MM.1S (cell line): Measurements from ENCODE around the gene PITPNM2.

ENCODE experiments used
- DNase-seq: peaks from one replicate; pipeline ENCODE4 v3.0.0-alpha.2; 2015
- H2AFZ ChIP-seq: fragments of 300-600 bp; sonication (generic); 2 replicates; pipeline ENCODE4 v1.6.0; 2016; ENCODE audit warnings: antibody characterized with exemption, low read length
- H3F3A ChIP-seq: fragments of 300-600 bp; sonication (generic); 2 replicates; pipeline ENCODE4 v1.6.1; 2016; ENCODE audit warnings: mild to moderate bottlenecking, antibody characterized with exemption, low read length, moderate library complexity, mixed read lengths; ENCODE audit not compliant: insufficient read depth
- H3K27ac ChIP-seq: fragments of 300-600 bp; sonication (generic); 2 replicates; pipeline ENCODE4 v1.5.1; 2016; ENCODE audit warnings: mild to moderate bottlenecking, low read length
- H3K27me3 ChIP-seq: fragments of 300-600 bp; sonication (generic); replicated peaks from 2 replicates; pipeline ENCODE4 v1.6.0; 2016; ENCODE audit warnings: low read length; ENCODE audit not compliant: insufficient read depth
- H3K36me3 ChIP-seq: fragments of 300-600 bp; sonication (generic); replicated peaks from 2 replicates; pipeline ENCODE4 v1.6.1; 2016; ENCODE audit warnings: mild to moderate bottlenecking, low read length, mixed read lengths; ENCODE audit not compliant: insufficient read depth
- H3K4me1 ChIP-seq: fragments of 300-600 bp; sonication (generic); 2 replicates; pipeline ENCODE4 v1.6.1; 2016; ENCODE audit warnings: low read length, mixed read lengths
- H3K4me2 ChIP-seq: fragments of 300-600 bp; sonication (generic); 2 replicates; pipeline ENCODE4 v1.6.0; 2016; ENCODE audit warnings: low read depth, low read length
- H3K4me3 ChIP-seq: fragments of 300-600 bp; sonication (generic); 2 replicates; pipeline ENCODE4 v1.5.1; 2016; ENCODE audit warnings: low read length, mixed read lengths
- H3K79me2 ChIP-seq: fragments of 300-600 bp; sonication (generic); 2 replicates; pipeline ENCODE4 v1.6.1; 2016; ENCODE audit warnings: mixed run types, low read length, mixed read lengths
- H3K9ac ChIP-seq: fragments of 300-600 bp; sonication (generic); 2 replicates; pipeline ENCODE4 v1.6.1; 2016; ENCODE audit warnings: low read length, mixed read lengths
- H3K9me2 ChIP-seq: fragments of 300-600 bp; sonication (generic); replicated peaks from 2 replicates; pipeline ENCODE4 v1.6.1; 2016; ENCODE audit warnings: mild to moderate bottlenecking, low read length, mixed read lengths; ENCODE audit not compliant: insufficient read depth
- H3K9me3 ChIP-seq: fragments of 300-600 bp; sonication (generic); replicated peaks from 2 replicates; pipeline ENCODE4 v1.6.1; 2016; ENCODE audit warnings: mild to moderate bottlenecking, low read length, mixed read lengths; ENCODE audit not compliant: insufficient read depth
- H4K20me1 ChIP-seq: fragments of 300-600 bp; sonication (generic); 2 replicates; pipeline ENCODE4 v1.6.1; 2016; ENCODE audit warnings: mild to moderate bottlenecking, low read length, moderate library complexity, mixed read lengths; ENCODE audit not compliant: insufficient read depth
- CTCF ChIP-seq: fragments of 300-600 bp; sonication (generic); IDR thresholded peaks from 2 replicates; pipeline ENCODE4 v1.5.1; 2016; ENCODE audit warnings: antibody characterized with exemption, low read length, mixed read lengths
- EZH2 ChIP-seq: fragments of 300-600 bp; sonication (generic); optimal IDR thresholded peaks from 2 replicates; pipeline ENCODE3; 2017; ENCODE audit warnings: low read depth, mild to moderate bottlenecking, antibody characterized with exemption, low read length, mixed read lengths
- EZH2phosphoT487 ChIP-seq: fragments of 300-600 bp; sonication (generic); IDR thresholded peaks from 2 replicates; pipeline ENCODE4 v1.6.1; 2018; ENCODE audit warnings: antibody characterized with exemption, low read length

The PITPNM2 gene

GRCh38 chr12:123164710-123165261 lies 13.9 kb upstream of the PITPNM2 start:
- DNase-seq = no peak
- Histone ChIP-seq H2AFZ (no peak overlapping the region), H3K4me1 (no peaks in the 10 kb centered on the region), H3K4me3 (no peak overlapping the region), H3K9me2 (no peaks in the 10 kb centered on the region), H3K9me3 (no peaks in the 10 kb centered on the region), H3K79me2 (no peaks in the 10 kb centered on the region), H3K4me2 (no peak overlapping the region), H3F3A (no peaks in the 10 kb centered on the region), H3K27ac (no peak overlapping the region), H3K27me3 (no peaks in the 10 kb centered on the region), H4K20me1 (no peaks in the 10 kb centered on the region), H3K36me3 (no peaks in the 10 kb centered on the region), H3K9ac (no peak overlapping the region)
- no peak for TF ChIP-seq EZH2
- no peak for TF ChIP-seq CTCF
- TF ChIP-seq EZH2phosphoT487 = no peak

- Histone ChIP-seq H3K9me3 (no peaks in the 10 kb centered on the region), H3K4me3 (no peak overlapping the region), H3K27ac (no peak overlapping the region), H3F3A (no peaks in the 10 kb centered on the region), H3K9ac (no peak overlapping the region), H3K4me1 (no peaks in the 10 kb centered on the region), H3K36me3 (no peaks in the 10 kb centered on the region), H2AFZ (no peak overlapping the region), H3K9me2 (no peaks in the 10 kb centered on the region), H3K4me2 (no peak overlapping the region), H3K27me3 (no peaks in the 10 kb centered on the region), H3K79me2 (no peaks in the 10 kb centered on the region), H4K20me1 (no peaks in the 10 kb centered on the region)
- no peak for TF ChIP-seq CTCF
- TF ChIP-seq EZH2phosphoT487 = no peak
- no peak for TF ChIP-seq EZH2
- no peak for DNase-seq
Measured at GRCh38 chr12:123164222-123164621, 13.3 kb upstream of the PITPNM2 start.

- no peaks in the 10 kb centered on the region for H3K36me3 ChIP-seq
Measured at GRCh38 chr12:123163227-123163626, 12.3 kb upstream of the PITPNM2 start.

More at GRCh38 chr12:123163227-123163626, 12.3 kb upstream of the PITPNM2 start:
- no peaks in the 10 kb centered on the region for H3K79me2 ChIP-seq
- no peak overlapping the region for H3K4me2 ChIP-seq
- H3K9me3 ChIP-seq = no peaks in the 10 kb centered on the region
- H3K4me1 ChIP-seq = no peaks in the 10 kb centered on the region
- H3K9me2 ChIP-seq = no peaks in the 10 kb centered on the region
- TF ChIP-seq EZH2 (no peak), EZH2phosphoT487 (no peak), CTCF (no peak)
- no peaks in the 10 kb centered on the region for H3K27me3 ChIP-seq
- no peak overlapping the region for H3K4me3 ChIP-seq
- no peaks in the 10 kb centered on the region for H4K20me1 ChIP-seq
- H2AFZ ChIP-seq = no peak overlapping the region
- no peak for DNase-seq
- H3K27ac ChIP-seq = no peak overlapping the region
- no peak overlapping the region for H3K9ac ChIP-seq
- no peaks in the 10 kb centered on the region for H3F3A ChIP-seq
